ENCODE measurements around the gene GASK1B.

DNA sequence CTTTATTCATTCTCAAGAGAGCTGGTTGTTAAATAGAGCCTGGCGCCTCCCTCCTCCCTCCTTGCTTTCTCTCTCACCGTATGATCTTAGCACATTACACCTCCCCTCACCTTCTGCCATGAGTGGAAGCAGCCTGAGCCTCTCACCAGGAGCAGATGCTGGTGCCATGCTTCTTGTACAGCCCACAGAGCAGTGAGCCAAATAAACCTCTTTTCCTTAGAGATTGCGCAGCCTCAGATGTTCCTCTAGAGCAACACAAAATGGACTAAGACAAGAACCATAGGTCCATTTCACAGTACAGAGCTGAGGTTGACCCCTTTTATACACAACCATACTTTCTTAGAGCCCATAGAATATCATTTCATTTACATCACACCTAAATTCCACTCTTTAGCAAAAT is 27.4 kb upstream of the GASK1B start:
- TF ChIP-seq CTCF (IDR thresholded peaks at IDR 0.05): no peak
- no peak for TF ChIP-seq POLR2A (IDR thresholded peaks at IDR 0.05)
